HepG2 (cell line): ENCODE results near the gene SFXN5. TPM values are rescaled to one million over a fixed set of nuclear protein-coding genes. Genes with fewer than 3 reads are reported as not detected.

Experiments used
- AFF4 ChIP-seq: sonication (generic); formaldehyde crosslinking; IDR thresholded peaks from 2 replicates; pipeline ENCODE4 v1.4.0; 2020; ENCODE audit warnings: missing genetic modification reagents
- BCL3 ChIP-seq: sonication (generic); formaldehyde crosslinking; IDR thresholded peaks from 2 replicates; pipeline ENCODE4 v1.5.1; 2020; ENCODE audit warnings: mild to moderate bottlenecking, missing genetic modification reagents, moderate library complexity
- CCDC6 ChIP-seq: sonication (generic); formaldehyde crosslinking; IDR thresholded peaks from 2 replicates; pipeline ENCODE4 v1.8.1; 2022; ENCODE audit warnings: mild to moderate bottlenecking, missing genetic modification reagents, moderate library complexity
- DNMT3B ChIP-seq: conservative IDR thresholded peaks from 2 replicates; pipeline ENCODE4 v1.6.1; 2016; ENCODE audit warnings: missing biosample characterization, control low read depth
- FIP1L1 ChIP-seq: fragments of 200-400 bp; formaldehyde crosslinking; IDR thresholded peaks from 2 replicates; pipeline ENCODE4 v1.6.1; 2018; ENCODE audit warnings: low read depth, mild to moderate bottlenecking, low read length, moderate library complexity, borderline replicate concordance; ENCODE audit not compliant: insufficient read depth
- FOXM1 ChIP-seq: sonication (generic); formaldehyde crosslinking; IDR thresholded peaks from 2 replicates; pipeline ENCODE4 v1.5.0; 2020; ENCODE audit warnings: missing genetic modification reagents
- MLLT10 ChIP-seq: sonication (generic); formaldehyde crosslinking; IDR thresholded peaks from 2 replicates; pipeline ENCODE4 v1.4.0; 2020; ENCODE audit warnings: missing genetic modification reagents
- MTA1 ChIP-seq: sonication (generic); formaldehyde crosslinking; IDR thresholded peaks from 2 replicates; pipeline ENCODE4 v1.4.0; 2020; ENCODE audit warnings: missing genetic modification reagents, mild to moderate bottlenecking, borderline replicate concordance
- MZF1 ChIP-seq: sonication (generic); formaldehyde crosslinking; IDR thresholded peaks from 2 replicates; pipeline ENCODE4 v1.8.1; 2023; ENCODE audit warnings: mild to moderate bottlenecking, missing genetic modification reagents, borderline replicate concordance
- NFKB2 ChIP-seq: sonication (generic); formaldehyde crosslinking; IDR thresholded peaks from 2 replicates; pipeline ENCODE4 v1.4.0; 2020; ENCODE audit warnings: missing genetic modification reagents, borderline replicate concordance
- POGK ChIP-seq: sonication (generic); formaldehyde crosslinking; conservative IDR thresholded peaks from 2 replicates; pipeline ENCODE4 v1.8.0; 2022; ENCODE audit warnings: mild to moderate bottlenecking, moderate library complexity, missing genetic modification reagents
- SKI ChIP-seq: fragments of 450-650 bp; IDR thresholded peaks from one replicate; pipeline ENCODE4 v1.6.1; 2018; ENCODE audit warnings: mild to moderate bottlenecking; ENCODE audit not compliant: partially characterized antibody
- SSRP1 ChIP-seq: IDR thresholded peaks from 2 replicates; pipeline ENCODE4 v1.6.1; 2016; ENCODE audit warnings: control low read depth
- STAG1 ChIP-seq: sonication (generic); formaldehyde crosslinking; IDR thresholded peaks from 2 replicates; pipeline ENCODE4 v1.4.0; 2020; ENCODE audit warnings: missing genetic modification reagents
- SYNCRIP ChIP-seq: fragments of 200-400 bp; formaldehyde crosslinking; IDR thresholded peaks from 2 replicates; pipeline ENCODE4 v1.6.1; 2018; ENCODE audit warnings: mild to moderate bottlenecking, low read depth, low read length; ENCODE audit not compliant: insufficient read depth
- ZBTB43 ChIP-seq: sonication (generic); formaldehyde crosslinking; conservative IDR thresholded peaks from 2 replicates; pipeline ENCODE4 v1.4.0; 2020; ENCODE audit warnings: missing genetic modification reagents
- ZNF17 ChIP-seq: sonication (generic); formaldehyde crosslinking; IDR thresholded peaks from 2 replicates; pipeline ENCODE4 v1.5.0; 2020; ENCODE audit warnings: mild to moderate bottlenecking, missing genetic modification reagents
- ZNF468 ChIP-seq: sonication (generic); formaldehyde crosslinking; IDR thresholded peaks from 2 replicates; pipeline ENCODE4 v1.8.0; 2022; ENCODE audit warnings: mild to moderate bottlenecking, moderate library complexity, missing genetic modification reagents
- ZNF550 ChIP-seq: sonication (generic); formaldehyde crosslinking; IDR thresholded peaks from 2 replicates; pipeline ENCODE4 v1.4.0; 2020; ENCODE audit warnings: mild to moderate bottlenecking, missing genetic modification reagents, borderline replicate concordance
- ZNF709 ChIP-seq: sonication (generic); formaldehyde crosslinking; IDR thresholded peaks from 2 replicates; pipeline ENCODE4 v1.5.0; 2020; ENCODE audit warnings: mild to moderate bottlenecking, missing genetic modification reagents
- ZNF713 ChIP-seq: sonication (generic); formaldehyde crosslinking; IDR thresholded peaks from 2 replicates; pipeline ENCODE4 v1.4.0; 2020; ENCODE audit warnings: mild to moderate bottlenecking, missing genetic modification reagents
- polyA plus RNA-seq, 8 experiments: library from polyadenylated mRNA; depleted of rRNA in 3 of 8; stranded (reverse) in 7 of 8; unstranded in 1 of 8; fragments of >200 nt; fragmentation: Illumina TruSeq in 4 of 8; extraction: Trizol in 4 of 8; gene quantifications; 2 replicates each; pipeline versions ENCODE4 v1.2.1 to v1.2.3, GENCODE V29; 2011 to 2016; ENCODE audit warnings: low read depth in 4 of 8, missing spikeins in 1 of 8, mixed read lengths in 1 of 8; ENCODE audit not compliant: insufficient read depth in 1 of 8
- total RNA-seq, 5 experiments: library from RNA; depleted of rRNA; stranded (reverse); fragments of >200 nt; fragmentation: Illumina TruSeq; extraction: Trizol; gene quantifications; 2 replicates each; pipeline ENCODE4 v1.2.3, GENCODE V29; 2016; ENCODE audit warnings: low read depth in 1 of 5

SFXN5 gene
- total and polyA plus RNA-seq, 2 of the 13 experiments (the other 11 are each of a cell fraction or from before 2014, with no cell fraction given): 34.9 to 37.4 TPM

GRCh38 chr2:73000808-73001570 is 70.5 kb downstream of the SFXN5 start (continued):
- TF ChIP-seq MLLT10 (CRISPR knock-in tag) (no peak), BCL3 (CRISPR knock-in tag) (peak; percentile 68; the same call in 1 of the 2 replicates), ZBTB43 (CRISPR knock-in tag) (no peak), SSRP1 (0 out of 2 replicates have a peak, but pooled peaks have one; percentile 65), ZNF713 (CRISPR knock-in tag) (0 out of 2 replicates have a peak, but pooled peaks have one; percentile 92), FIP1L1 (no peak), POGK (peak; percentile 97), DNMT3B (CRISPR knock-in tag) (no peak), ZNF550 (CRISPR knock-in tag) (0 out of 2 replicates have a peak, but pooled peaks have one; percentile 77), SYNCRIP (no peak), MTA1 (peak; percentile 100), ZNF17 (CRISPR knock-in tag) (no peak), MZF1 (CRISPR knock-in tag) (no peak), AFF4 (CRISPR knock-in tag) (no peak), SKI (peak; percentile 76), NFKB2 (CRISPR knock-in tag) (peak; percentile 67; the same call in 1 of the 2 replicates), FOXM1 (CRISPR knock-in tag) (peak; percentile 27; the same call in 1 of the 2 replicates), ZNF709 (CRISPR knock-in tag) (peak; percentile 86; the same call in 1 of the 2 replicates), ZNF468 (CRISPR knock-in tag) (no peak), CCDC6 (no peak), STAG1 (CRISPR knock-in tag) (no peak; the same call in 1 of the 2 replicates)
